Panc1 (cell line): Measurements from ENCODE around the gene ZNF765. TPM values are rescaled to one million over a fixed set of nuclear protein-coding genes. Genes with fewer than 3 reads are reported as not detected.
"Not testable (repeated sequence)": the region's sequence is repeated elsewhere in the genome, so short reads cannot be mapped to it uniquely, and the experiment has no call there.

Experiments
- ATAC-seq: fragments of 200-7000 bp; cut with Tn5 transposase; 2 replicates; pipeline ENCODE4 v1.9.1; 2020; ENCODE audit warnings: mild to moderate bottlenecking, moderate library complexity
- BruUV-seq: library from RNA; stranded (reverse); fragments of 400-500 nt; replicated peaks from 2 replicates; lab custom pipeline; 2021; lab: Mats Ljungman, UMichigan
- CTCF ChIA-PET: fragments of 300-600 bp; sonication (Branson Sonifier 250); formaldehyde crosslinking; loops from one replicate; lab custom pipeline; 2022; ENCODE audit warnings: antibody characterized with exemption; lab: Charles Lee
- POLR2A ChIA-PET: fragments of 300-600 bp; sonication (Branson Sonifier 250); formaldehyde crosslinking; loops from one replicate; lab custom pipeline; 2022; ENCODE audit warnings: antibody characterized with exemption; lab: Charles Lee
- DNase-seq: peaks from one replicate; pipeline ENCODE4 v3.0.0-alpha.2; 2010; ENCODE audit warnings: low read depth, low spot score
- H3K27ac ChIP-seq: 2 replicates; pipeline ENCODE4 v1.5.1; 2011; ENCODE audit warnings: mild to moderate bottlenecking, low read length, inconsistent platforms
- H3K27me3 ChIP-seq: fragments of 200-500 bp; sonication (Bioruptor generic); 2 replicates; pipeline ENCODE4 v1.6.0; 2014; ENCODE audit warnings: low read length, inconsistent platforms; ENCODE audit not compliant: control insufficient read depth, insufficient read depth
- H3K36me3 ChIP-seq: fragments of 200-500 bp; sonication (Bioruptor generic); 2 replicates; pipeline ENCODE4 v1.5.1; 2014; ENCODE audit warnings: inconsistent platforms, mild to moderate bottlenecking, low read length, moderate library complexity; ENCODE audit not compliant: control insufficient read depth, insufficient read depth
- H3K4me1 ChIP-seq: 2 replicates; pipeline ENCODE4 v1.5.1; 2011; ENCODE audit warnings: inconsistent platforms, mild to moderate bottlenecking, low read length, moderate library complexity; ENCODE audit not compliant: control insufficient read depth, insufficient read depth
- H3K4me3 ChIP-seq, 2 experiments: 2 replicates each; pipeline ENCODE4 v1.5.1; 2011 to 2012; ENCODE audit warnings: low read depth in 2 of 2, low read length in 2 of 2, mild to moderate bottlenecking in 2 of 2, inconsistent platforms in 1 of 2, moderate library complexity in 1 of 2
- H3K9me3 ChIP-seq: fragments of 200-500 bp; sonication (Bioruptor generic); 2 replicates; pipeline ENCODE4 v1.5.1; 2014; ENCODE audit warnings: low read depth, mild to moderate bottlenecking, inconsistent platforms, low read length, moderate library complexity; ENCODE audit not compliant: control insufficient read depth, insufficient read depth
- POLR2AphosphoS5 ChIP-seq: IDR thresholded peaks from 2 replicates; pipeline ENCODE4 v1.6.1; 2012; ENCODE audit warnings: mild to moderate bottlenecking, low read depth, low read length, moderate library complexity
- SIN3A ChIP-seq: IDR thresholded peaks from 2 replicates; pipeline ENCODE4 v1.6.1; 2012; ENCODE audit warnings: low read depth, mild to moderate bottlenecking, low read length, moderate library complexity, borderline replicate concordance; ENCODE audit not compliant: insufficient read depth
- TCF7L2 ChIP-seq: IDR thresholded peaks from 2 replicates; pipeline ENCODE4 v1.6.1; 2011; ENCODE audit warnings: mild to moderate bottlenecking, low read depth, low read length, inconsistent platforms
- in situ Hi-C: cut with HindIII; loops from 2 replicates; pipeline ENCODE4 v1.10.0; 2016; ENCODE audit warnings: low sequenced_read_pairs, low pct_unique_long_range_greater_than_20kb
- intact Hi-C: fragments of 100-400 bp; cut with micrococcal nuclease; formaldehyde crosslinking; loops from one replicate; pipeline ENCODE4 v1.10.0; 2022; ENCODE audit not compliant: unreplicated experiment
- total RNA-seq: library from RNA; stranded (reverse); gene quantifications from one replicate; pipeline ENCODE4 v1.2.1, GENCODE V29; 2021; ENCODE audit not compliant: unreplicated experiment
- TF ChIP-seq, protein P1 (sequence below), 2 experiments: IDR thresholded peaks; 2 replicates each; pipeline ENCODE4 v1.6.1; 2011 to 2012; ENCODE audit warnings: low read depth in 2 of 2, control low read depth in 1 of 2, low read length in 1 of 2, mild to moderate bottlenecking in 1 of 2, moderate library complexity in 1 of 2; ENCODE audit not compliant: insufficient read depth in 1 of 2
- TF ChIP-seq, protein P2 (sequence below): fragments of 450-650 bp; IDR thresholded peaks from 2 replicates; pipeline ENCODE4 v1.5.1; 2017; ENCODE audit warnings: mild to moderate bottlenecking

ZNF765 gene
- total RNA-seq, 1 experiment from 2014 or later: 15.3 TPM

- TF ChIP-seq, protein P1, sequence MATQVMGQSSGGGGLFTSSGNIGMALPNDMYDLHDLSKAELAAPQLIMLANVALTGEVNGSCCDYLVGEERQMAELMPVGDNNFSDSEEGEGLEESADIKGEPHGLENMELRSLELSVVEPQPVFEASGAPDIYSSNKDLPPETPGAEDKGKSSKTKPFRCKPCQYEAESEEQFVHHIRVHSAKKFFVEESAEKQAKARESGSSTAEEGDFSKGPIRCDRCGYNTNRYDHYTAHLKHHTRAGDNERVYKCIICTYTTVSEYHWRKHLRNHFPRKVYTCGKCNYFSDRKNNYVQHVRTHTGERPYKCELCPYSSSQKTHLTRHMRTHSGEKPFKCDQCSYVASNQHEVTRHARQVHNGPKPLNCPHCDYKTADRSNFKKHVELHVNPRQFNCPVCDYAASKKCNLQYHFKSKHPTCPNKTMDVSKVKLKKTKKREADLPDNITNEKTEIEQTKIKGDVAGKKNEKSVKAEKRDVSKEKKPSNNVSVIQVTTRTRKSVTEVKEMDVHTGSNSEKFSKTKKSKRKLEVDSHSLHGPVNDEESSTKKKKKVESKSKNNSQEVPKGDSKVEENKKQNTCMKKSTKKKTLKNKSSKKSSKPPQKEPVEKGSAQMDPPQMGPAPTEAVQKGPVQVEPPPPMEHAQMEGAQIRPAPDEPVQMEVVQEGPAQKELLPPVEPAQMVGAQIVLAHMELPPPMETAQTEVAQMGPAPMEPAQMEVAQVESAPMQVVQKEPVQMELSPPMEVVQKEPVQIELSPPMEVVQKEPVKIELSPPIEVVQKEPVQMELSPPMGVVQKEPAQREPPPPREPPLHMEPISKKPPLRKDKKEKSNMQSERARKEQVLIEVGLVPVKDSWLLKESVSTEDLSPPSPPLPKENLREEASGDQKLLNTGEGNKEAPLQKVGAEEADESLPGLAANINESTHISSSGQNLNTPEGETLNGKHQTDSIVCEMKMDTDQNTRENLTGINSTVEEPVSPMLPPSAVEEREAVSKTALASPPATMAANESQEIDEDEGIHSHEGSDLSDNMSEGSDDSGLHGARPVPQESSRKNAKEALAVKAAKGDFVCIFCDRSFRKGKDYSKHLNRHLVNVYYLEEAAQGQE (IDR thresholded peaks at IDR 0.05; ENCODE audit: insufficient read depth in 1 of 2, low read depth in 2 of 2, low read length in 1 of 2): 0 out of 4 replicates have a peak, but pooled peaks of 1 of the 2 experiments have one; percentile 39
- TF ChIP-seq TCF7L2: no peak
- TF ChIP-seq SIN3A: peak; percentile 86
- TF ChIP-seq, protein P2, sequence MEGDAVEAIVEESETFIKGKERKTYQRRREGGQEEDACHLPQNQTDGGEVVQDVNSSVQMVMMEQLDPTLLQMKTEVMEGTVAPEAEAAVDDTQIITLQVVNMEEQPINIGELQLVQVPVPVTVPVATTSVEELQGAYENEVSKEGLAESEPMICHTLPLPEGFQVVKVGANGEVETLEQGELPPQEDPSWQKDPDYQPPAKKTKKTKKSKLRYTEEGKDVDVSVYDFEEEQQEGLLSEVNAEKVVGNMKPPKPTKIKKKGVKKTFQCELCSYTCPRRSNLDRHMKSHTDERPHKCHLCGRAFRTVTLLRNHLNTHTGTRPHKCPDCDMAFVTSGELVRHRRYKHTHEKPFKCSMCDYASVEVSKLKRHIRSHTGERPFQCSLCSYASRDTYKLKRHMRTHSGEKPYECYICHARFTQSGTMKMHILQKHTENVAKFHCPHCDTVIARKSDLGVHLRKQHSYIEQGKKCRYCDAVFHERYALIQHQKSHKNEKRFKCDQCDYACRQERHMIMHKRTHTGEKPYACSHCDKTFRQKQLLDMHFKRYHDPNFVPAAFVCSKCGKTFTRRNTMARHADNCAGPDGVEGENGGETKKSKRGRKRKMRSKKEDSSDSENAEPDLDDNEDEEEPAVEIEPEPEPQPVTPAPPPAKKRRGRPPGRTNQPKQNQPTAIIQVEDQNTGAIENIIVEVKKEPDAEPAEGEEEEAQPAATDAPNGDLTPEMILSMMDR: no peak
- peak; percentile 88 for TF ChIP-seq POLR2AphosphoS5
- Histone ChIP-seq H3K27ac (peak within 1 kb of the TSS; percentile 90), H3K36me3 (no peaks in the 10 kb centered on the region), H3K27me3 (no peaks in the 10 kb centered on the region), H3K4me1 (peaks cover 5% of the 10 kb centered on the region), H3K9me3 (no peaks in the 10 kb centered on the region; the same call in 1 of the 2 replicates), H3K4me3 (peak within 1 kb of the TSS; percentile 88 to 90)
- DNase-seq (peak; percentile 56), ATAC-seq (peak; percentile 98)
- in situ Hi-C loops: no loop called here
- no TSS peak for BruUV-seq
- ChIA-PET CTCF (interaction anchor here (0.7 kb wide), 1 partner anchor 272 kb away, joined by 4 read pairs; no protein-coding TSS in a partner anchor), POLR2A (interaction anchor here (0.7 kb wide), 1 partner anchor 52 kb away, joined by 8 read pairs; no protein-coding TSS in a partner anchor)
- intact Hi-C loops: no loop called here
Observed at GRCh38 chr19:53467485-53468262, 72.7 kb downstream of the ZNF765 start, which contains the start of gene ZNF813. Gene ZNF813 (plus strand): TSS chr19:53467733. CDS start chr19:53483823, 16,090 bp downstream.

DNA sequence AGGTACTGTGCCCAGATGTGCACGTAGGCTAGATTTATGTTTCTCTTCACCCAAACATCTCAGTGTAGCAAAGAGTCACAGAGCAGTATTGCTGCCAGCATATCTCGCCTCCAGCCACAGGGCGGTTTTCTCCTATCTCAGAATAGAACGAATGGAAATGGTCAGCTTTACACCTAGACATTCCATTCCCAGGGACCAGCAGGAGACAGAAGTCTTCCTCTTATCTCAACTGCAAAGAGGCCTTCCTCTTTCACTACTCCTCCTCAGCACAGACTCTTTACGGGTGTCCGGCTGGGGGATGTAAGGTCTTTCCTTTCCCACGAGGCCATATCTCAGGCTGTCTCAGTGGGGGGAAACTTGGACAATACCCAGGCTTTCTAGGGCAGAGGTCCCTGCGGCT, 73.7 kb downstream of the ZNF765 start:
- H3K9me3 ChIP-seq, CTCF ChIA-PET, H3K36me3 ChIP-seq, in situ Hi-C loops, POLR2A ChIA-PET, H3K27ac ChIP-seq, intact Hi-C loops, ATAC-seq, H3K27me3 ChIP-seq, H3K4me1 ChIP-seq, DNase-seq: not testable (repeated sequence)
- peak overlapping the region; percentile 88 to 90 for H3K4me3 ChIP-seq
- TSS peak; percentile 80 for BruUV-seq

DNA sequence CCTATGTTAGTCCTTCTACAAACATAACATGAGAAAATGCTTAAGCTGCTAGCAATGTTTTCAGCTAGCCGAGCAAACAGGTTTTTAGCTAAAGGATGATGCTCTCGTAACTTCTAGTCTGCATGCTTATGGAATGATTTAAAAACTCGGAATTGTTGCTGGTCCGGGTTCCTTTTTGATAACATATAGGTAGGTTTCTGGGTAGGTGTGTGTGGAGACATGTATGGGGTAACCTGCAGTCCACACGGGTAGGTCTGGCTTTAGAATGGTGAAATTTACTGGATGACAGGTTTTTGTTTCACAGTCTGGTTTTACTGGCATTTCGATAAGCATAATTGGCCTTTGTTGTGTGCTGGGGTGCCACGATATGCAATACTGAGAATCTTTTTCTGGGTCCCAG, 77.0 kb downstream of the ZNF765 start:
- no peak overlapping the region for H3K27ac ChIP-seq
- H3K36me3 ChIP-seq: no peaks in the 10 kb centered on the region
- BruUV-seq: no TSS peak
- POLR2A ChIA-PET: no interaction called here
- in situ Hi-C loops (no loop called here), intact Hi-C loops (no loop called here)
- no peak overlapping the region for H3K4me3 ChIP-seq
- DNase-seq: no peak
- H3K27me3 ChIP-seq: no peaks in the 10 kb centered on the region
- ATAC-seq: no peak
- H3K9me3 ChIP-seq: peaks cover under 1% of the 10 kb centered on the region; the same call in 1 of the 2 replicates
- peaks cover 5% of the 10 kb centered on the region for H3K4me1 ChIP-seq
- no peak for TF ChIP-seq POLR2AphosphoS5
- TF ChIP-seq TCF7L2: no peak
- TF ChIP-seq, protein P1 (IDR thresholded peaks at IDR 0.05; ENCODE audit: insufficient read depth in 1 of 2, low read depth in 2 of 2, low read length in 1 of 2): no peak
- no peak for TF ChIP-seq SIN3A
- TF ChIP-seq, protein P2: no peak
- CTCF ChIA-PET: no interaction called here
